ENCODE results near the gene ITPR1. TPM values are rescaled to one million over a fixed set of nuclear protein-coding genes. Genes with fewer than 3 reads are reported as not detected.

ITPR1 gene
- total and polyA plus RNA-seq, 2 experiments from 2014 or later, result 6.8 to 21.0 TPM

- DNase-seq (ENCODE audit: low spot score) (no peak), ATAC-seq (no peak)
- H3K9me2 ChIP-seq (ENCODE audit: insufficient read depth), result no peaks in the 10 kb centered on the region
- no peak overlapping the region for H3K4me2 ChIP-seq
- Mint-ChIP-seq H3K27ac (no peak overlapping the region), H3K9me3 (no peaks in the 10 kb centered on the region), H3K4me3 (no peak overlapping the region), H3K4me1 (peaks cover 30% of the 10 kb centered on the region), H3K36me3 (ENCODE audit: low read depth) (no peaks in the 10 kb centered on the region), H3K27me3 (ENCODE audit: insufficient read depth, low read depth, poor library complexity) (peaks cover 3% of the 10 kb centered on the region)
- H3K27ac ChIP-seq (ENCODE audit: low read depth), result no peak overlapping the region
- TF ChIP-seq, protein P1, sequence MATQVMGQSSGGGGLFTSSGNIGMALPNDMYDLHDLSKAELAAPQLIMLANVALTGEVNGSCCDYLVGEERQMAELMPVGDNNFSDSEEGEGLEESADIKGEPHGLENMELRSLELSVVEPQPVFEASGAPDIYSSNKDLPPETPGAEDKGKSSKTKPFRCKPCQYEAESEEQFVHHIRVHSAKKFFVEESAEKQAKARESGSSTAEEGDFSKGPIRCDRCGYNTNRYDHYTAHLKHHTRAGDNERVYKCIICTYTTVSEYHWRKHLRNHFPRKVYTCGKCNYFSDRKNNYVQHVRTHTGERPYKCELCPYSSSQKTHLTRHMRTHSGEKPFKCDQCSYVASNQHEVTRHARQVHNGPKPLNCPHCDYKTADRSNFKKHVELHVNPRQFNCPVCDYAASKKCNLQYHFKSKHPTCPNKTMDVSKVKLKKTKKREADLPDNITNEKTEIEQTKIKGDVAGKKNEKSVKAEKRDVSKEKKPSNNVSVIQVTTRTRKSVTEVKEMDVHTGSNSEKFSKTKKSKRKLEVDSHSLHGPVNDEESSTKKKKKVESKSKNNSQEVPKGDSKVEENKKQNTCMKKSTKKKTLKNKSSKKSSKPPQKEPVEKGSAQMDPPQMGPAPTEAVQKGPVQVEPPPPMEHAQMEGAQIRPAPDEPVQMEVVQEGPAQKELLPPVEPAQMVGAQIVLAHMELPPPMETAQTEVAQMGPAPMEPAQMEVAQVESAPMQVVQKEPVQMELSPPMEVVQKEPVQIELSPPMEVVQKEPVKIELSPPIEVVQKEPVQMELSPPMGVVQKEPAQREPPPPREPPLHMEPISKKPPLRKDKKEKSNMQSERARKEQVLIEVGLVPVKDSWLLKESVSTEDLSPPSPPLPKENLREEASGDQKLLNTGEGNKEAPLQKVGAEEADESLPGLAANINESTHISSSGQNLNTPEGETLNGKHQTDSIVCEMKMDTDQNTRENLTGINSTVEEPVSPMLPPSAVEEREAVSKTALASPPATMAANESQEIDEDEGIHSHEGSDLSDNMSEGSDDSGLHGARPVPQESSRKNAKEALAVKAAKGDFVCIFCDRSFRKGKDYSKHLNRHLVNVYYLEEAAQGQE (IDR thresholded peaks at IDR 0.05; ENCODE audit: unreplicated experiment), result no peak
- TF ChIP-seq, protein P2, sequence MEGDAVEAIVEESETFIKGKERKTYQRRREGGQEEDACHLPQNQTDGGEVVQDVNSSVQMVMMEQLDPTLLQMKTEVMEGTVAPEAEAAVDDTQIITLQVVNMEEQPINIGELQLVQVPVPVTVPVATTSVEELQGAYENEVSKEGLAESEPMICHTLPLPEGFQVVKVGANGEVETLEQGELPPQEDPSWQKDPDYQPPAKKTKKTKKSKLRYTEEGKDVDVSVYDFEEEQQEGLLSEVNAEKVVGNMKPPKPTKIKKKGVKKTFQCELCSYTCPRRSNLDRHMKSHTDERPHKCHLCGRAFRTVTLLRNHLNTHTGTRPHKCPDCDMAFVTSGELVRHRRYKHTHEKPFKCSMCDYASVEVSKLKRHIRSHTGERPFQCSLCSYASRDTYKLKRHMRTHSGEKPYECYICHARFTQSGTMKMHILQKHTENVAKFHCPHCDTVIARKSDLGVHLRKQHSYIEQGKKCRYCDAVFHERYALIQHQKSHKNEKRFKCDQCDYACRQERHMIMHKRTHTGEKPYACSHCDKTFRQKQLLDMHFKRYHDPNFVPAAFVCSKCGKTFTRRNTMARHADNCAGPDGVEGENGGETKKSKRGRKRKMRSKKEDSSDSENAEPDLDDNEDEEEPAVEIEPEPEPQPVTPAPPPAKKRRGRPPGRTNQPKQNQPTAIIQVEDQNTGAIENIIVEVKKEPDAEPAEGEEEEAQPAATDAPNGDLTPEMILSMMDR (conservative IDR thresholded peaks at IDR 0.05; ENCODE audit: low read depth in 2 of 2), result no peak
- no peak for TF ChIP-seq EZH2 (IDR thresholded peaks at IDR 0.05; ENCODE audit: low read depth, unreplicated experiment)
- no peak for TF ChIP-seq NANOG (IDR thresholded peaks at IDR 0.05; ENCODE audit: borderline replicate concordance)
- no peak for TF ChIP-seq ZNF331 (CRISPR knock-in tag; IDR thresholded peaks at IDR 0.05; ENCODE audit: low read depth)
- TF ChIP-seq ZNF462 (CRISPR knock-in tag; IDR thresholded peaks at IDR 0.05), result no peak
- TF ChIP-seq EZH2phosphoT487 (IDR thresholded peaks at IDR 0.05; ENCODE audit: unreplicated experiment), result no peak
- no peak for TF ChIP-seq JUNB (IDR thresholded peaks at IDR 0.05; ENCODE audit: unreplicated experiment)
- TF ChIP-seq STAT1 (IDR thresholded peaks at IDR 0.05; ENCODE audit: unreplicated experiment), result no peak
- TF ChIP-seq, protein P3, sequence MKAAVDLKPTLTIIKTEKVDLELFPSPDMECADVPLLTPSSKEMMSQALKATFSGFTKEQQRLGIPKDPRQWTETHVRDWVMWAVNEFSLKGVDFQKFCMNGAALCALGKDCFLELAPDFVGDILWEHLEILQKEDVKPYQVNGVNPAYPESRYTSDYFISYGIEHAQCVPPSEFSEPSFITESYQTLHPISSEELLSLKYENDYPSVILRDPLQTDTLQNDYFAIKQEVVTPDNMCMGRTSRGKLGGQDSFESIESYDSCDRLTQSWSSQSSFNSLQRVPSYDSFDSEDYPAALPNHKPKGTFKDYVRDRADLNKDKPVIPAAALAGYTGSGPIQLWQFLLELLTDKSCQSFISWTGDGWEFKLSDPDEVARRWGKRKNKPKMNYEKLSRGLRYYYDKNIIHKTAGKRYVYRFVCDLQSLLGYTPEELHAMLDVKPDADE (IDR thresholded peaks at IDR 0.05), result no peak
- TF ChIP-seq CREB1 (CRISPR knock-in tag; IDR thresholded peaks at IDR 0.05; ENCODE audit: low read depth), result no peak
- no peak overlapping the region for H2AFZ ChIP-seq
- no peaks in the 10 kb centered on the region for H4K20me1 ChIP-seq (replicated peaks; ENCODE audit: insufficient read depth)
- H3K36me3 ChIP-seq (ENCODE audit: insufficient read depth), result no peaks in the 10 kb centered on the region
- H3F3A ChIP-seq (replicated peaks; ENCODE audit: low read depth), result no peaks in the 10 kb centered on the region
- no peak overlapping the region for H3K4me3 ChIP-seq
- no peaks in the 10 kb centered on the region for H3K79me2 ChIP-seq (replicated peaks; ENCODE audit: insufficient read depth)
- peaks cover 21% of the 10 kb centered on the region for H3K4me1 ChIP-seq (ENCODE audit: insufficient read depth)
- H3K27me3 ChIP-seq (ENCODE audit: insufficient read depth), result no peaks in the 10 kb centered on the region
Measured at GRCh38 chr3:4714045-4714444, 220.9 kb downstream of the ITPR1 start.

Measured in GM23338 (cell line).